T-helper 2 cell (primary cell): ENCODE data around the gene SCIMP.
A peak's percentile ranks its signal among the peaks of the same experiment; 100 is the strongest.
"Not testable (repeated sequence)": the region's sequence is repeated elsewhere in the genome, so short reads cannot be mapped to it uniquely, and the experiment has no call there.

Source experiments
- DNase-seq, 5 experiments: peaks; one replicate each; pipeline versions ENCODE4 v3.0.0 to v3.0.0-alpha.2; 2012 to 2022
- total RNA-seq, 2 donors: gene quantifications; one replicate each; lab custom pipeline; 2026; lab: John Stamatoyannopoulos, UW

Gene SCIMP
- total RNA-seq = 0 reads per million in 2 donors

DNA sequence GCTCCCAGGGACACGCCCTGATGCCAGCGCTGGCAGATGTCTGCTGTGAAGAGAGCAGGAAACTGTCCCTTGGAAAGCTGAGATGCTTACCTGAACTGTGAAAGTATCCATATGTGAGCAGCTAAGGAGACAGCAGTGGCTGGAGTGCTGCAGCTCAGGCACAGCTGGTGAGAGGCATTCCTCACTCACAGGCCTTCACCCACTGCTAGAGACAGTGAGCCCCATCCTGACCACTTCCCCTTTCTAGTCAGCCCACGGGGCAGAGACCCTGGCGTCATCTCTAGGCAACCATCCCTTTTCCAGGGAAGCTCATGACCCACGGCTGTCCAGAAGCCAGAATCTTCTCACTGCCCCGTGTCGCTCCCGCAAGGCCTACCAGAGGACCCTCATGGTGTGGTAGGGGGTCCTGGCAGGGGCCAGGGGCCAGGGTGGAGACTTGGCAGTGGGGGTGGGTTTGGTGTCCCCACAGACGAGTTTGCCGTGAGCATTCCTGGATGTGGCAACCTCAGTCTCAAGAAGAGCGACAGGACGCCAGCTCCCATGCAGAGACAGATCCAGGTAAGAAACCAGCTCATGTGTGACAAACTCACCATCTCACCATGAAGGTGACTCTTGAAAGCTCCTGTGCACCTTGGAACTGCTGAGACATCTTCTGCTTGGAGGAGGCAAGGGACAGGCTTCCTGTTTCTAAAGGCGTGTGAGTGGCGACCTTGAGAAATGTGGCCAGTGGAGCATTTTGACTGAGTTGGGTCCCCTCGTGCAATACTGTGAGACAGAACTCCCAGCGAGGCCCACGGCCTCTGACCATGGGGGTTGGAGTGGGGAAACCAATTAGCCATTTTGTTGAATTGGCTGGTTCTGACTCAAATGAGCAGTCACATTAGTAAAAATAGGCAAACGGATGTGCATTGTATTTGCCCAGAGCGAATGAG lies at the start of gene SCIMP:
TSS of gene SCIMP (minus strand) at position 216 of the 932 bp plus-strand sequence. CDS start at position 111, 105 bp downstream.
- DNase-seq = no peak

DNA sequence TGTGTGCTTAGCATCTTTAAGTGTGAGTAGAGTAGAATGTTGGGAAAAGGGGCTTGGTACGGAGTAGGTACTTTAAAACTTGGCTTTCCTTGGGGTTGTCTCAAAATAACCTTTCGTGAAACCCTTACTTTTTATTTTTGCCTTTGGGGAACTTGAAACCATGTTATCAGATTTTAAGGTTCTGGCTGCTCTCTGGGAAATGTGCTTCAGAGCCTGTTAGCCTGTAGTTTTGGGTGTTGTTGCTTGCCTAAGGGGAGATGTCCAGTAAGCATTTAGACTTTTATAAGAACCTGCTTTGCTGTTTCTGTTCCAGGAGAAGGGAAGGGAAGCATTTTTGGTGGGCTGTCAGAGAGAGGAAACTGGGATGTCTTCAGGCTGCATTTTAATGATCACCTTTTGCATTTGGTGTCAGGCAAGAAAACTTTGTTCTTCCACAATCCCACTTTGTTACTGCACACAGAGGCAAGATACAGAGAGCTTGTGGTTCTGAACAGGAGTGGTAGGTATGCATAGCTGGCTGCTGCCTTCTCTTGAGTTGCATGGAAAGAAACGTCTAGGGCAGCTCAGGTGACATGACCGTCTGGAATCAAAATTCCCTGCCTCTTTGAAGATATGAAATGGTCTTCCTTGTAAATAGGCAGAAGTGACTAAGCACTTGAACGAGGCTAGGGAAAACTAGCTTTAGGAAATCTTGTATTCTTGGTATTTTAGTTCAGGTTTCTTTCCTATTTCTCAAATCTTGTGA lies 49.1 kb upstream of the SCIMP start:
- DNase-seq = no peak

DNA sequence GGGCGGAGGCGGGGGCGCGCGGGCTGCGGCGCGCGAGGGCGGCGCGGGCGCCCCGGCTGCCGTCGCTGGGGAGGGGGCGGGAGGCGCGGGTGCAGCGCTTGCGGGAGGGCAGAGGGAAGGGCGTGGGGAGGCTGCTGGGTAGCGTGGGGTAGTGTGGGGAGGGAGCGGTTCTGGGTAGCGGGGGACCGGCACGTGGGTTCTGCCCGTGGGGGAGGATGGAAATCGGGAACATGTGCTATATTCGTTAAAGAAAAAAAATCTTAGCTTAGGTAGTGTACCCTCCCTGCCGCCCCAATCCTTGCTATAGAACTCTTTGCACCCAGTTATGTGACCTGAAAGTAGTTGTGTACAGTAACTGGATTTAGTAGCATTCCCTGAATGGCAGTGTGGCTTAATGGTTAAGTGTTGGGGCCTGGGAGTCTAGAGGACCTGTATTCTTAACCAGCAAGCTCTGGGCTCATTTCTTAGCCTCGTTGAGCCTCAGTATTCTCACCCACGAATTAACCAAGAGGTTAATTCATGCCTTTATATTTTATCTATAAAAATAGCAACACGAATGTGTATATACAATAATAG lies 48.1 kb upstream of the SCIMP start:
- peak in 2 of 5 experiments; percentile 4 to 29 for DNase-seq

DNA sequence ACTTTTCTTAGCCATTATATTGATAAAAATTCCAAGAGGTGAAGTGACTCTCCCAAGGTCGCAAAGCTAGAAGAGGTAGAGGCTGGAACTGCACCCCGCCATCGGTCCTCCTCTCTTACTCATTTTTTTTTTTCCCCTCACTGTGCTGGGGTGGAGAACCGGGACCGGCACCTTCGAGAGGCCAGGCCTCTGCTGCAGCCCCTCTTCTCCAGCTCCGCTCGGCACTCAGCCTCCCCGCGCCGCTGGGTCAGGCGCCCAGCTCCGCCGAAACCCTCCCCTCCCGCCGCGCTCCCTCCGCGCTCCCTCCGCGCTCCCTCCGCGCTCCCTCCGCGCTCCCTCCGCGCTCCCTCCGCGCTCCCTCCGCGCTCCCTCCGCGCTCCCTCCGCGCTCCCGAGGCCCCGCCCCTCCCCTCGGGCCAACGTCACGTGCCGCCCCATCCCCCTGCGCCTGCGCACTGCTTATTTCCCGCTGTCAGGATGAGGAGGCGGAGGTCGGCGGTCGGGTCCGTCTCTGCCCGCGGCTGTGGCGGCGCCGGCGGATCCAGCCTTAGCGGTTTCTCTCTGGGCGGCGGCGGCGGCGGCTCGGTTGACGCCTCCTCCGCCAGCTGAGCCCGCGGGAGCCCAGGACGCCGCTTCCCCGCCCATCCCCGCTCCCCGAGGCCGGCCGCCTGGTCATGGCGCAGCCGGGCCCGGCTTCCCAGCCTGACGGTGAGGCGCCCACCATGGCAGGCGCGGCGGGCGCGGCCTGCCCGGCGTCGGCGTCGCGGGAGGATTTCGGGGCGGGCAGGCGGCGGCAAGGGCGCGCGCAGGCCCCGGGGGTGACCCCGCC lies 47.4 kb upstream of the SCIMP start, which contains the start of gene RABEP1:
TSS of gene RABEP1 (plus strand) at position 471 of the 828 bp plus-strand sequence. CDS start at position 674, 203 bp downstream.
- DNase-seq = peak; percentile 89 to 93 (median 92)

DNA sequence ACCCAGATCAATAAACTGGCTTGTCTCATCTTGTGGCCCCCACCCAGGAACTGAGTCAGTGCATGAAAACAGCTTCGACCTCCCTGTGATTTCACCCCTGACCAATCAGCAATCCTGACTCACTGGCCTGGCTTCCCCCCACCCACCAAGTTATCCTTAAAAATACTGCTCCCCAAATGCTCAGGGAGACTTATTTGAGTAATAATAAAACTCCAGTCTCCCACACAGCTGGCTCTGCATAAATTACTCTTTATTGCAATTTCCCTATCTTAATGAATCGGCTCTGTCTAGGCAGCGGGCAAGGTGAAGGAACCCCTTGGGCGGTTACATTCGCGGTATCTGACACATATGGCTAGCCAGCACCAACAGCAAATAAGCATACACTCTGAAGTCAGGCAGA lies 37.7 kb upstream of the SCIMP start:
- DNase-seq = peak in 1 of 5 experiments; percentile 28

DNA sequence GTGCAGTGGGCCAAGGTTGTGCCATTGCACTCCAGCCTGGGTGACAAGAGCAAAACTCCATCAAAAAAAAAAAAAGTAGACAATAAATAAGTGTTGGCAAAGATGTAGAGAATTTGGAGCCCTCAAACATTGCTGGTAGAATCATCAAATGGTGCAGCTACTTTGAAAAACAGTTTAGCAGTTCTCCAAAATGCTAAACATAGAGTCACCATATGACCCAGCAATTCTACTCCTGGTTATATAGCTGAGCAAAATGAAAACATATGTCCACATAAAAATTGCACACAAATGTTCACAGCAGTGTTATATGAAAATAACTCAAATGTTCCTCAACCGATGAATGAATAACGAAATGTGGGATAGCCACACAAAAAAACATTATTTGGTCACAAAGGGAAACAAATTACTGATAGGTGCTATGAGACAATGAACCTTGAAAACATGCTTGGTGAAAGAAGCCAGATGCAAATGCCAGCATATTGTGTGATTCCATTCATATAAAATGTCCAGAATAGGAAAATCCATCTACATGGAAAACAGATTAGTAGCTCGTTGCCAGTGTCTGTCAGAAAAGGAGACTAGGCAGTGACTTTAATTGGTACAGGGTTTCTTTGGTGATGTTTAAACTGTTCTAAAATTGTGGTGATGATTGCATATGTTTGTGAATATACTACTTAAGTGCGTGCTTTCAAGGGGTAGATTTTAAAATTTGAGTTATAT lies 34.7 kb upstream of the SCIMP start:
- DNase-seq = no peak

DNA sequence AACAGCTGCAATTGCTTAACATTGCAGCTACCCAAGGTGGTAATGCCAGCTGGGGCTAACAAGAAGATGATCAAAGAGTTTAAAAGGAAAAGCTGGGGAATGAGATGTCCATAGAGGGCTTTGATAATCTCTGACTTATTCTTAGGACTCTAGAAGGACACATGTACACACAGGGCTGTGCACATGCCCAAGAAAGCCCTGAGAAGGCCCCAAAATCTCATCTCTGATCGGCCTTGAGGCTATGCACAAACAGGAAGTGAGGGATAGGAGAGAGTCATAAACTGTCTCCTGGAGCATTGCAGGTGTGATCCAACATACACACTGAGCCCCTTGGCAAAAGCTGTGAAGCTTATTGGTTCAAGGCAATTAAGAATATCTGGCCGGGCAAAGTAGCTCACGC lies 30.2 kb upstream of the SCIMP start:
- DNase-seq = peak in 1 of 5 experiments; percentile 11

DNA sequence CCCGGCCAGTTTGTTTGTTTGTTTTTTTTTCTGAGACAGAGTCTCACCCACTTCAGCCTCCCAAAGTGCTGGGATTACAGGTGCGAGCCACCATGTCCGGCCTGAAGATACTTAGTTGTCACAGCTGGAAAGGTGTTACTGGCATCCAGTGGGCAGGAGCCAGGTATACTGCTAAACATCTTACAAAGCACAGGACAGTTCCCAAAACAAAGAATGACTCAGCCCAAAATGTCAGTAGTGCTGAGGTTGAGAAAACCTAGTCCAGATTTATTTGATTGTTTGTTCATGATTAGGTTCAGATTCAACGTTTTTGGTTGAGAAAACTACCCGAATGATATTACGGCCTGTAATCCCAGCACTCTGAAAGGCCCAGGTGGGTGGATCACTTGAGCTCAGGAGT lies 28.8 kb upstream of the SCIMP start:
- no peak for DNase-seq

DNA sequence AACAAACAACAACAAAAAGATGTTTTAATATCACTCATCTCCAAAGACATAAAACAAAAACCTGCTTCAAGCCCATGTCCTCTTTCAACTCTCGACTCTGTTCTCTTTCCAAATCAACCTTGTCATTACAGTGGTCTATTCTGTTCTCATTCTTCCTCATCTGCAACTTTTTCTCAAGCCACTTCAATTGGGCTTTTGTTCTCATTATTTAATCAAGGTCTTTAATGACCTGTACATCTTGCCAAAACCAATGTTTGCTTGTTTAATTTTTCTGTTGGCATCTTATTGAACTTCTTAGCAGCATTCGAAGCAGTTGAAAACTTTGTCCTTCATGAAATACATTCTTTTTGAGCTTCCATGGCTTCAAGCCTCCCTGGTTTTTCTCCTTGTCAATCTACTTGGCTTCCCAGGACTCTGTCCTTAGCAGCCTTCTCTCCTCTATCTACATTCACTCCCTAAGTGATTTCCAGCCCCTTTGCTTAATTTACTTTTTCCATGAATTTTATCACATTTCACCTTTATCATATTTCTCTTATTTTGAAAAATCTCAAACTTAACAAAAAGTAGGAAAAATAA lies 27.8 kb upstream of the SCIMP start:
- DNase-seq = no peak

DNA sequence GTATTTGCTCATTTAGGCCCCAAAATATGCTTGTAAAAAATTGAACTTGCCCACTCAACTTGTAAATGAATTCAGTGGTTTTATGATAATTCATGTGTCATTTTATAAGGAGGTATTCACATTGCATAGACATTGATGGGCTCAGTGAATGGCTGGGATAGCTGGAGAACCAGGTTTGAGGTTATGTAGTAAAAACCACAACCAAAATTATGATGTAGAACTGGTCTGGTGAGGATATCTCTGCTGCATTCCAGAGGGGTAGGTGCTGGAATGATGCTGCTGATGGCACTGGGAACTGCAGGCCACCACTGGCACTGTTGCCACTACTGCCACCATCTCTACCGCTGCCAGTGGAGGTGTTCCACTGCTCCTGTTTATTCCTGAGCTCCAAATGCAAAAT lies 25.9 kb upstream of the SCIMP start:
- no peak for DNase-seq

DNA sequence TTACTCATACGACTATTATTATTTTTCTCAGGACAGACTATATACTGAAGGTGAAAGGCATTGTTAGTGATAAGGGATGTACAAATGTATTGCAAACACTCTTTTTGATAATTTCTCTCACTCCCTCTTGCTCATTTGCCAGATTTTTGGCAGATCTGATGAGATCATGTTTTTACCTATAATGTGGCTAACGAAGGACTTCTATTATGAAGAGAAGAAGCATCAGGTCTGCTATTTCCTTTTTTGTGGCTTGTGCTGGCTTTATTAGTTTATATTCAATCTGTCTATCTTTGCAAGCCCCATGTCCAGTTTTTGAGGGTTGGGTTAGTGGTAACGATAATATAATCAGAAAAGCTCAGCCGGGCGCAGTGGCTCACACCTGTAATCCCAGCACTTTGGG lies 22.5 kb upstream of the SCIMP start:
- DNase-seq = no peak

DNA sequence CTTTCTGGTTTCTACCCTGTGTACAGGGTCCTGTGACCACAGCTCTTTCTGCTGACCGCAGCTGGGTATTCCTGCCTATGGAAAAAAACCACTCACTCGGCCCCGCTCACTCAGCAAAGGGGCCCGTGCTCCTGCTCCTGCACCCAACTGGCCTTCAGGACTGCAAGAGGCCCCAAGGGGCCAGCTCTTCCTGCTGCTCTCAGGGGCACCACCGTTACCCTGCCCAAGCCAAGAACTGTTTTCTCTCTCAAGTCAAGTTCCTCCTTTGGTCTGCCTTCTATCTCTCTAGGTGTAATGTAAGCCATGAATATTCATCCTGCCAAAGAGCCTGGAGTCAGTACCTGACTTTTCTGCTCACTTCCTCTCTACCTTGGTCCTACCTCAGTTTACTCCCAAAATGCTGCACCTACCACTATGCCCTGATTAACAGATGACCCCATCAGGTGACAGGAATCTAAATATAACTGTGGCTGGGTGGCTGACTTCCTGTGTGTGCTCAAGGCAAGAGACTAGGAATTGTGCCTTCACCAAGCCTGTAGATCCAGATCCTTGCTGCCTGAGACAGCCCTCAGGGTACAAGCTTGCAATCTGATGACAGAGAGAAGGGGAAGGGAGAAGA lies 20.4 kb upstream of the SCIMP start:
- no peak for DNase-seq

DNA sequence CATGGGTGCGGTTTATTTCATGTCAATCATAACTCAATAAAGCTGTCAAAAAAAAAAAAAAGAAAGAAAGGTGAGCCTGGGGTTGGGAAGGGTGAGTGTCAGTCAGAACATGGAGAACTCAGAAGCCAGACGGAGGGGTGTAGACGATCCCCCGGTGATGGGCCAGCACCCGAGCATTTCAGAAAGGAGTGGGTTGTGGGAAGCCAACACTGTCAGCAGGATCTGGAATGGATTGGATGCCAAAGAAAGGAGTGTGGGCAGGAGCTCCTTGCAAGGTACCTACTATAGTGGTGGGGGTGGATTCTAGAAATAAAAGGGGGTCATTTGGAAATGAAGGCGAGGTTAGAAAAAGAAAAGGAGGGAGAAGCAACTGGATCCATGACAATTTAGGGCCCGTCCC lies 19.8 kb upstream of the SCIMP start:
- DNase-seq = no peak

DNA sequence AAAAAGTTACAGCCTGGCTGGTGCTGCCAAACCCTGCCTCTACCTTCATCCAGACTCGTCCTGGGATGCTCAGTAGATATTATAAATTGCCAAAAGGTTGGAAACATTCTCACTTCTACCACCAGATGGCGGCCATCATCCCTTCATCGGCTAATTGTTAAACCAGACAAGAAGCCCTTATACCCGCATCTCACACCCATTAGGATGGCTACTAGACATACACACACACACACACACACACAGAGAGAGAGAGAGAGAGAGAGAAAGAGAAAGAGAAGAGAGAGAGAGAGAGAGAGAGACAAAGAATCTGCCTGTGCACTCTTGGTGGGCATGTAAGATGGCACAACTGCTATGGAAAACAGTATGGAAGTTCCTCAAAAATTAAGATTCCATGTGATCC lies 15.0 kb upstream of the SCIMP start:
- DNase-seq = peak in 4 of 5 experiments; percentile 36 to 85 (median 48)

DNA sequence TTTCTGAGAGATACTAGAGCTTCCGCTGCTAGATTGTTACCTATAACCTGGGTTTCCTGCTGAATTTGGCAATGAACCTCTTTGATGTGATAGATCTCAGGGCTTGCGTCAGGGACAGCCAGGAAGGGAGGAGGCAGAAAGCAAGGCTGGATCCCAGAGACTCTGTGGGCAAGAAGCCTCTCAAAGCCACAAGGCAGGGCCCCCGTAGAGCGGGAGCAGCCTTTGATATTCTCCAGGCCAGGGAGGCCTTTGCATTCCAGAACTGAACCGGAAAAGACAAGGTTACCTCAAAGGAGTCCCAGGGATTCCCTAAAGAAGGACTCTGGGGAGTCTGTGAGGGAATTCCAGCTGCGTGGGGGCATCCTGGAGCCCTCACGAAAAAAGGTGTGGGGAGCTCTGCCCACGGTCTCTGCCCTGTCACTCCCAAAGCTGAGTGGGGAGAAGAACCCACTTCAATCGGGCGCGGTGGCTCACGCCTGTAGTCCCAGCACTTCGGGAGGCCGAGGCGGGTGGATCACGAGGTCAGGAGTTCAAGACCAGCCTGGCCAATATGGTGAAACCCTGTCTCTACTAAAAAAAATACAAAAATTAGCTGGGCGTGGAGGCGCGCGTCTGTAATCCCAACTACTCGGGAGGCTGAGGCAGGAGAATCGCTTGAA lies 14.3 kb upstream of the SCIMP start:
- no peak for DNase-seq

DNA sequence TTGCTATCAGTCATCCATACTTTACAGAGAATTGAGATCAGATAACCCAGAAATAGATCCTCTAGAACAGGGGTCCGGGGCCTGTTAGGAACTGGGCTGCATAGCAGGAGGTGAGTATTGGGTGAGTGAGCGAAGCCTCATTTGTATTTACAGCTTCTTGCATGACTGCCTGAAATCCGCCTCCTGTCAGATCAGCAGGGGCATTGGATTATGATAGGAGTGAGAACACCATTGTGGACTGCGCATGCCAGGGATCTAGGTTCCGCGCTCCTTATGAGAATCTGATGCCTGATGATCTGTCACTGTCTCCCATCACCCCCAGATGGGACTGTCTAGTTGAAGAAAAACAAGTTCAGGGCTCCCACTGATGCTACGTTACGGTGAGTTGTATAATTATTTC lies 13.0 kb upstream of the SCIMP start:
- DNase-seq = no peak

DNA sequence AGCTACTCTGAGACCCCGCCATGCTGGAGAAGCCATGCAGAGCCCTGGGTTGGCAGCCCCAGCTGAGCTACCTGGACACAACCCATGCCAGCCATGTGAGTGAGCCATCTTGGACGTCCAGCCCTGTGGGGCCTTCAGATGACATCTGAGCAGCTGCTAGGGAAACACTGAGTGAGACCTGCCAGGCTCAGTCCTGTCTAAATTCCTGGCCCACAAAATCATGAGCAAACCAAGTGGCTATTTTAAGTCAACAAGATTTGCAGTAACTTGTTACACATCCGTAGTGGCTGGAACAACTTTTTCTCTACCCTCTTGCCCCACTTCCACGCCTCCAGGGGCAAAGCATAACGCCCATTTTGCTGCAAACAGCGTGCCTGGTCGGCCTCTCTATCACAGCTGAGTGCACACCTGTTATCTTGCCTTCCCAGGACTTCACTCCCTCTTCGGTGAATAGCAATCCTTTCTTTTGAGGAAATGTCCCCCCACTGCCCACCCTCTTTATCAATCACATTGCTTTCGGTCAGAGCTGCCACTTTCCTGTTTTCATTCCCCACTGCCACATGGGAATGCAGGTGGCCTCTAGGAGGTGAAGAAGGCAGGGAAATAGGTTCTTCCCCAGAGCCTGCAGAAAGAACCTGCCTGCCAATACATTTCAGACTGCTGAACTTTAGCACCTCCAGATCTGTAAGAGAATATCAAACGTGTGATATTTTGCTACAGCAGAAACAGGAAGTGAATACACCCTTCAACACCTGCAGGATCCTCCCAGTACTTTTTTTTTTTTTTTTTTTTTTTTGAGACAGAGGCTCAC lies 7.4 kb upstream of the SCIMP start:
- peak in 2 of 5 experiments; percentile 38 to 62 for DNase-seq

DNA sequence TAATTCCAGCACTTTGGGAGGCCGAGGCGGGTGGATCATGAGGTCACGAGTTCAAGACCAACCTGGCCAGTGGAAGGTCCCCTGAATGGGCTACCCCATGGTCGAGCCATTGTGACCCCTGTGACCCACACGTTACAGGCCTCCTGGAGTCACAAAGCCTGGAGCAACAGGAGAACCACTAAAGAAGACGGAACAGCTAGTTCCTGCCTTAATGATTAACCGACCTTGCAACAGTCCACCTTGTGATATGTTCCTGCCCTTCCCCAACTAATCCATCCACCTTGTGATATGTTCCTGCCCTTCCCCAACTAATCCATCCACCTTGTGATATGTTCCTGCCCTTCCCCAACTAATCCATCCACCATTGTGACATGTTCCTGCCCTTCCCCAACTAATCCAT lies 5.1 kb upstream of the SCIMP start:
- DNase-seq = not testable (repeated sequence)

DNA sequence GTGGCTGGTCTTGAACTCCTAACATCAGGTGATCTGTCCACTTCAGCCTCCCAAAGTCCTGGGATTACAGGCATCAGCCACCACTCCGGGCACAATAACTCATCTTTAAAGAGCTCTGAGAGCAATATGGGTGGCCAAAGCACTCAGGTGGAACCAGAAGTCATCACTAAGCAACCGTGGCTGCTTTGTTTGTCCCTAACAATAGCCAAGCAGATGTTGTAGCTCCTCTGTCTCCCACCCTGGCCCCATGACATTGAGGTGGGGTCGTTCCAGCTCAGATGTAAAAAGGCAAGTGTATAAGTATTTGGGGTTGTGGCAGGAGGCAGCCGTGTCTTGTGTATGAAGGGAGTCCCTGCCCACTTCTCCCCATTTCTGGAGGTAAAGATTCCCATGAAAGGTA lies 3.7 kb upstream of the SCIMP start:
- no peak for DNase-seq
